NCI-H510A (cell line): ENCODE measurements around the gene NCS1.
"Not testable (repeated sequence)": the region's sequence is repeated elsewhere in the genome, so short reads cannot be mapped to it uniquely, and the experiment has no call there.

Experiments used
- DNase-seq: peaks from one replicate; lab custom pipeline; 2025; lab: John Stamatoyannopoulos, UW

Gene NCS1

DNA sequence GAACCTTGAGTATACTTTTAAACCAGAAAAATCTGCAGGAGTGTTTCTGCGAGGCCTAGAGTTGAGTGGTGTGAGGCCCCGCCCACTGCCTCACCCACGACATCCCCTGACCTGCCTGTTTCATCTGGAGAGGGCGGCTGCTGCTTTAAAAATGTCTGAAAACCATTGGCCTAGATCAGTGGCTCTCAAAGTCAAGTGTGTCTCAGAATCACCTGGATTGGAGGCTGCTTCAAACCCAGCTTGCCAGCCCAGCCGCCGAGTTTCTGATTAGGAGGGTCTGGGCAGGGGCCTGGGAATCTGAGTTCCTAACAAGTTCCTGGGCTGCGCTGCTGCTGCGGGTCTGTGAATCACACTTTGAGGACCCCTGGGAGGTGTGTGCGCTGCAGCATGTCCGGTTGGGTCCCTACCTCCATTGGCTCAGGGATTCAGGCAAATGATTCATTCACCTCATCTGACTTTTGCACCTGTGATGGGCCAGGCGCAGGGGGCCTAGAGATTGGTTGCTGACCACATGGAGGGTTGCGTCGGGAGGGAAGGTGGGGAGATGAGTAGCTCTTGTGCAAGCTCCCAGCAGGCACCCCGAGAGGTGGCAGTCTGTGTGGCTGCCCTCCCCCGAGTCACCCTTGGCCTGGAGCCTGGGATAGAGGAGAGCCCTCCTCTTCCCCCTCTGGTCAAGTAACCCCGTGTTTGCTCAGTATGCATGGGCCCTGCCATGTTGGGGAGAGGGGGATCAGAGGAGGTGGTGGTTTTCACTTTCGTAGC, 65.7 kb downstream of the NCS1 start:
- peak; percentile 87 for DNase-seq

DNA sequence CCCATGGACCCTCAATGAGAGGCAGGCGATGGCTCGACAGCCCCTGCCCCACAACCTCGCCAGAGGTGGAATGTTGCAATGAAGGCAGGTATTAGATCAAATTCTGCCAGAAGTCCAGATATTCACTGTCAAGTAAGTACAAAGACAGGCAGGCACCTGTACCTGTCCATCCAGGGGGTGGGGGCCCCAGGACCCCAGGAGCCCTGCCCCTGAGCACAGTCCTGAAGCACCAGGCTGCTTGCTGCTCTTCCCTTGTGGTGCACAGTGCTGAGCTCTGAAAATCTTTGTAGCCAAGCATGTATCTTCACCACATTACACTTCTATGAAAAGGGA, 67.1 kb downstream of the NCS1 start:
- no peak for DNase-seq

- no peak for DNase-seq
These were observed 67.6 kb downstream of the NCS1 start for GRCh38 chr9:130239741-130240241.

DNA sequence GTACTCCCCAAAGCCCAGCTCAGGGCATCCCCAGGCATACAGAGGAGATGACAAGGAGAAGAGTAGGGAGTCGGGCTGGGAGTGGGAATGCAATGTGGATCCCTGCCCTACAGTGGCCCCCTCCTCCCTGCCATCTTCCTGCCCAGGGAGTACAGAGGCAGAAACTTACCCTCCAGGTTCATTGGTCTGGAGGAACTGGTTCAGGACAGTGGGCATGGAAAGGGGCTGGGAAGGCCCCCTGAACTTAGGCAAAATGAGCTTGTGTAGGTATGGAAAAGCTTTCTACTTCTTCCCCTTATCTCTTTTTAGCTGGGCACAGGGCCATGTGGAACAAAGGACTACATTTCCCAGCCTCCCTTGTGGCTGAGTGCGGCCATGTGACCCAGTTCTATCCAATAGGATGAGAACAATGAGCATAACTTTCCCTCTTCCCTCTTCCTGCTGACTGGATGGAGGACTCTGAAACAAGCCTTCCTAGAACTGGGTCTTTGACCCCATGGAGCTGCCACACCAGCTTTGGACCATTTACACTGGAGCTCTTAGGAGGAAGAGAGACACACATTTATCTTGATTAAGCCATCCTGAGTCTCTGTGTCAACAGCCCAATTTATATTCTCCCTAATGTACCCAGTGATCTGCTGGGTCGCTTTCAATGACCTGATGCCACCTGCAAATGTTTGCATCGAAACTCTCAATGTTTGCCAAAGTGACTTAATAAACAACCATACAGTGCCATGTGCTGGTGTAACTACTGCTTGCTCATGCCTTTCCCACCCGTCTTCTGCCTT, 68.4 kb downstream of the NCS1 start:
- peak; percentile 69 for DNase-seq

DNA sequence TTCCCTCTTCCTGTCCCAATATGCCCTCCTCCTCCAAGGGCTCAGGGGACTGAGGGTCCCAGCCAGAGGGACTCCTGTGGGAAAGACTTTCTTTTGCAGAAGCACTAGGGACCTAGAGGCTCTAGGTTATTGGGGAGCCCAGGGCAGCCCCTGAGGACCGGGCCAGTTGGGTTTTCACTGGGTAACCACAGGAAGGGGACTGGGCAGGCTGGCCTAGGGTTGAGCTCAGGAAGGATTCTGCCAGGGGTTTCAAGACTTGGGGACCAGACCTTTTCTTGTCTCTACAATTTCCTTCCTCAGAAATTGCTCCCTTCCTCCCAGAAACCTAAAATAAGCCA, 69.0 kb downstream of the NCS1 start:
- DNase-seq, result no peak

- no peak for DNase-seq
These were observed 70.2 kb downstream of the NCS1 start for GRCh38 chr9:130242270-130243014.

DNA sequence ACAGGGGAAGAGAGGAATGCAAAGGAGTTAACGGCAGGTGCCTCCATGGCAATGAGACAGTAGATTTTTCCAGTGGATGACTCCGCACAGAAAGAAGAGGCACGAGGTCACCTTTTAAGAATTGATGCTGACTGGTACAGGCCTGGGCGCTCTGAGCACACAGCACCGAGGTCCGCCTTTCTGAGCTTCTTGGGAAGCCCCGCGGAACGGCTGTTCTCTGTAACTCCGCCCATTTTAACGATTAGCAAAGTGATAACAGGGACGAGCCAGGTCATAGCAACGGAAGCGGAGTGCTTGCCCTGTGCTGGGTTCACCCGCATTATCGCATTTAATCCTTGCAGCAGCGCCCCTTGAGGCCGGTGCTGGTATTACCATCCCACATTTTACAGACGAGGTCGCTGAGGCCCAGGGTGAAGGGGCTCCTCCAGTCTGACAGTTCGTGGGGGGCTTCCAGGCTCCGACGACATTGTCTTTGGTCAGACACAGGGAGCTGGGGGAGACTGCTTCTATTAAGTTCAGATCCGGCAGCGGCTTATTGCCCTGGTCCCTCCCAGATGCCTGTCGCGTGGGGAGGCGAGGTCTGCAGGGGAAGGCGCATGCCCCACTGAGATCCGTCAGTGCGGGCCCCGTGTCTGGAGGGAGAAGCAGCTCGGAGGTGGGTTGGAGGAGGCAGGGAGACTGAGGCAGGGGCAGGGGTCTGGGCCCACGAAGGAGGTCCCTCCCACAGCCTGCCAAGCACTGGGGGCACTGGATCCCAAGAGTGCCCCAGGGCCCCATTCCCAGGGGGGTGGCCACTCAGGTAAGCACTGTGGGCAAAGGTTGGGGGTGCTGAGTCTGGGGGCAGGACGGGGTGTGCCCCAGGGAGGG, 71.0 kb downstream of the NCS1 start:
- peak; percentile 64 for DNase-seq

DNA sequence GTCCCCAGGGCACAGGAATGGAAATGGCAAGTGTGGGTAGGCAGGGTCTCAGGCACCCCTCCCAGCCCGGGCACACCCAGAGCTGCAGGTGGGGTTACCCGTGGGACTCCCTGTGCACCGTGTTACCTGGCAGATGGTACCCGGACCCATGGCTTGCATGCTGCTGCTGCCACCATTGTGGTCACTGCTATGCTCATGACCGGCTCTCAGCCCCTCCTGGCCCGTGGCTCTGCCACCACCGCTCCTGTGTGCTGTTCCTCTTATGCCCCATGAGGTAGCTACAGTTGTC, 71.6 kb downstream of the NCS1 start:
- no peak for DNase-seq

GRCh38 chr9:130244548-130245165, 72.5 kb downstream of the NCS1 start:
- DNase-seq, result no peak

DNA sequence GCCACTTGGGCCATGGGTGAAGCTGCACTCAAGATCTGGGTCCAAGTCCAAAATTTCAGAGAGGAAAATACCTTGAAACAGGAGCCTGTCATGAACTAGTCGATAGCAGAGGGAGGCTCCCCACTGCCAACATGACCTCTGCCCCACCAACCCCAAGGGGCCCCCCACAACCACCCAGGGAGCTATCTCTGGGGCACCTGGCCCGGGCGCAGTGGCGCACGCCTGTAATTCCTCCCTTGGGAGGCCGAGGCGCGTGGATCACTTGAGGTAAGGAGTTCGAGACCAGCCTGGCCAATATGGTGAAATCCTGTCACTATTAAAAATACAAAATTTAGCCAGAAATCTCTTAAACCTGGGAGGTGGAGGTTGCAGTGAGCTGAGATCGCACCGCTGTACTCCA, 73.3 kb downstream of the NCS1 start:
- no peak for DNase-seq

GRCh38 chr9:130246126-130246525, 73.9 kb downstream of the NCS1 start:
- DNase-seq, result no peak

- peak; percentile 66 for DNase-seq
These were observed 82.8 kb downstream of the NCS1 start for GRCh38 chr9:130254747-130255630.

DNA sequence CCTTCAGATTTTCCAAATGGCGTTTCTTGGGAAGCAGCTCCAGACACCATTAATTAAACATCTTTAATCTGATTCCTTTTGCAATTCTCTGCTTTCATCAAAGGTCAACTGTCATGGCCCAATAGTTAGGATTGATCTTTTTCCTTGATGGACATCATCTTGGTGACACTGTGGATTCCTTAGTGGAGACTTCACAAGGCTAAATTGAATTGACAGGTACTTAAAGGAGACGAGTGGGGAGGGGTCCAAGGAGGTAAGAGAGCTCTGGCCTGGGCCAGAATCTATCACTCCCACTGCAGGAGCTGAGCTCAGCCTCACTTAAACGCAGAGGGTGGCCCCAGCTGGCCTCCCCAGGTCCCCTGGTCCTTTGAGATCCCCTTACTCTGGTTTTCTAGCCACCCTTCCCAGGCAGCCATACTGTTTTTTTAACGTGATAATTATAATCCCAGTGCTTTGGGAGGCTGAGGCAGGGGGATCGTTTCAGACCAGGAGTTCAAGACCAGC, 83.5 kb downstream of the NCS1 start:
- DNase-seq, result no peak

DNA sequence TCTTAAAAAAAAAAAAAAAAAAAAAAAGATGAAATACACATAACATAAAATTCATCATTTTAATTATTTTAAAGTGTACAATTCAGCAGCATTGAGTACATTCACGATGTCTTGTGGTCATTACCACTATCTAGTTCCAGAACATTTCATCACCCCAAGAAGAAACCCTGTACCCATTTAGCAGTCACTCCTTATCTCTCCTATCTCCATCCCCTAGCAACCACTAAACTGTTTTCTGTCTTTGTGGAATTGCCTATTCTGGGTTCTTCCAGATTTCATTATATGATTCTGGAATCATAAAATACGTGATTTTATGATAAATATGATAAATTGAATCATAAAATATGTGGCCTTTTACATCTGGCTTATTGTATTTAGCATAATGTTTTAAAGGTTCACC, 84.4 kb downstream of the NCS1 start:
- no peak for DNase-seq

DNA sequence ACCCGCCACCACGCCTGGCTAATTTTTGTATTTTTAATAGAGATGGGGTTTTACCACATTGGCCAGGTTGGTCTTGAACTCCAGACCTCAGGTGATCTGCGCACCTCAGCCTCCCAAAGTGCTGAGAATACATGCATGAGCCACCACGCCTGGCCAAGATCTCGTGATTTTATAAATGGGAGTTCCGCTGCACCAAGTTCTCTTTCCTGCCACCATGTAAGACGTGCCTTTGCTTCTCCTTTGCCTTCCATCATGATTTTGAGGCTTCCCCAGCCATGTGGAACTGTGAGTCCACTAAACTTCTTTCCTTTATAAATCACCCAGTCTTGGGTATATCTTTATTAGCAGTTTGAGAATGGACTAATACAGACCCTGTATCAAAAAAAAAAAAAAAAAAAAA, 85.9 kb downstream of the NCS1 start:
- not testable (repeated sequence) for DNase-seq

DNA sequence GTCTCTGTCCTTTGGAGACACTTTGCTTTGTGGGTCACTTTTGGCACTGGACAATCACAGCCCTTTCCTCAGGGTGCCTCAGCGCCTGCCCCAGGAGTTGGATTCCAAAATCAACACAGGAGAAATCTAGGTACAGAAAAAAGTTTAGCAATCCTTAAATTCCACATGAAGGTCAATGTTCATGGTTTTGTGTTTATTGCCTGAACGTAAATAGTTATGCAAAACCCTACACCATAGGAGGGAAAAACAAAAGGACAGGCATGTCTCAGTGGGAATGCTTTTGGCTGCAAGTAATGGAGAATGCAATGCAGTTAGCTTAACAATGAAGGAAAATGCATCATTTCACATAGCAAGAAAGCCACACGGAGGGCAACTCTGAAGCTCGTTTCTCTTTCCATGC, 86.8 kb downstream of the NCS1 start:
- no peak for DNase-seq

- no peak for DNase-seq
These were observed 88.9 kb downstream of the NCS1 start for GRCh38 chr9:130260816-130261765.

- no peak for DNase-seq
These were observed 90.0 kb downstream of the NCS1 start for GRCh38 chr9:130262061-130262745.

GRCh38 chr9:130262771-130263170, 90.6 kb downstream of the NCS1 start:
- DNase-seq, result no peak
